IPS DF 6.9 (cell line): ENCODE measurements around the gene COQ10A.
"Not testable (repeated sequence)": the region's sequence is repeated elsewhere in the genome, so short reads cannot be mapped to it uniquely, and the experiment has no call there.

Experiments
- DNase-seq: peaks from one replicate; pipeline ENCODE4 v3.0.0-alpha.2; 2013; ENCODE audit warnings: low read depth, low spot score
- H3K27ac ChIP-seq: one replicate; pipeline ENCODE4 v1.5.1; 2013; ENCODE audit warnings: low read length, control low read depth
- H3K27me3 ChIP-seq: 2 replicates; pipeline ENCODE4 v1.6.1; 2013; ENCODE audit warnings: mild to moderate bottlenecking, low read length; ENCODE audit not compliant: control insufficient read depth, insufficient read depth
- H3K36me3 ChIP-seq: 2 replicates; pipeline ENCODE4 v1.6.1; 2013; ENCODE audit warnings: low read length; ENCODE audit not compliant: control insufficient read depth, insufficient read depth
- H3K4me1 ChIP-seq: 2 replicates; pipeline ENCODE4 v1.6.1; 2013; ENCODE audit warnings: low read length; ENCODE audit not compliant: control insufficient read depth, insufficient read depth
- H3K4me3 ChIP-seq: 2 replicates; pipeline ENCODE4 v1.5.1; 2013; ENCODE audit warnings: mild to moderate bottlenecking, low read length
- H3K9me3 ChIP-seq: 2 replicates; pipeline ENCODE4 v1.6.1; 2013; ENCODE audit warnings: low read length, inconsistent platforms; ENCODE audit not compliant: control insufficient read depth, insufficient read depth
- WGBS: extraction: QIAGEN DNeasy Blood & Tissue Kit; methylation state at CpG from one replicate; pipeline ENCODE4 v1.1.7; 2013; ENCODE audit warnings: mixed read lengths, missing lambda C conversion rate; ENCODE audit not compliant: insufficient read length, insufficient coverage; 5-methylcytosine and 5-hydroxymethylcytosine counted together

Gene COQ10A

GRCh38 chr12:56258068-56258819 is 8.5 kb upstream of the COQ10A start, which contains the start of gene ANKRD52:
ANKRD52 (minus strand) TSS chr12:56258384; CDS start chr12:56258269, 115 bp downstream.
- DNase-seq, result peak; percentile 45
- no CpG with 5 or more reads among the region's 78 CpGs for WGBS
- 0 out of 2 replicates have a peak, but pooled peaks cover 4% of the 10 kb centered on the region for H3K4me1 ChIP-seq

GRCh38 chr12:56258820-56259183 is 7.9 kb upstream of the COQ10A start:
- DNase-seq, result no peak
- WGBS, result no CpG with 5 or more reads among the region's 9 CpGs
- no peaks in the 10 kb centered on the region for H3K27me3 ChIP-seq
- no peaks in the 10 kb centered on the region for H3K9me3 ChIP-seq
- 0 out of 2 replicates have a peak, but pooled peaks cover 4% of the 10 kb centered on the region for H3K4me1 ChIP-seq
- no peak overlapping the region for H3K27ac ChIP-seq
- H3K4me3 ChIP-seq, result peak overlapping the region; percentile 97
- peaks cover 10% of the 10 kb centered on the region for H3K36me3 ChIP-seq

More at GRCh38 chr12:56258068-56258819, 8.5 kb upstream of the COQ10A start, which contains the start of gene ANKRD52:
- Histone ChIP-seq H3K27ac (no peak within 1 kb of the TSS), H3K9me3 (no peaks in the 10 kb centered on the region), H3K4me3 (peak within 1 kb of the TSS; percentile 97), H3K36me3 (peaks cover 10% of the 10 kb centered on the region), H3K27me3 (no peaks in the 10 kb centered on the region)

- Histone ChIP-seq H3K27me3 (no peaks in the 10 kb centered on the region), H3K27ac (no peak overlapping the region), H3K4me3 (no peak overlapping the region), H3K9me3 (no peaks in the 10 kb centered on the region), H3K36me3 (peaks cover 4% of the 10 kb centered on the region), H3K4me1 (0 out of 2 replicates have a peak, but pooled peaks cover 4% of the 10 kb centered on the region)
- no peak for DNase-seq
- no CpG with 5 or more reads among the region's 8 CpGs for whole genome bisulfite sequencing
Measured at GRCh38 chr12:56260380-56260779, 6.4 kb upstream of the COQ10A start.

- Histone ChIP-seq H3K4me3 (no peak overlapping the region), H3K27me3 (no peaks in the 10 kb centered on the region), H3K27ac (no peak overlapping the region), H3K4me1 (0 out of 2 replicates have a peak, but pooled peaks cover 4% of the 10 kb centered on the region), H3K36me3 (no peaks in the 10 kb centered on the region), H3K9me3 (no peaks in the 10 kb centered on the region)
- no CpG with 5 or more reads among the region's 3 CpGs for WGBS
- DNase-seq, result no peak
Measured at GRCh38 chr12:56260921-56261320, 5.8 kb upstream of the COQ10A start.

GRCh38 chr12:56261503-56262232 is 5.1 kb upstream of the COQ10A start:
- Histone ChIP-seq H3K27ac (no peak overlapping the region), H3K4me1 (0 out of 2 replicates have a peak, but pooled peaks cover under 1% of the 10 kb centered on the region), H3K9me3 (no peaks in the 10 kb centered on the region), H3K4me3 (no peak overlapping the region), H3K27me3 (no peaks in the 10 kb centered on the region), H3K36me3 (no peaks in the 10 kb centered on the region)
- no CpG with 5 or more reads among the region's 5 CpGs for WGBS
- DNase-seq, result no peak

GRCh38 chr12:56262955-56263354 is 3.8 kb upstream of the COQ10A start:
- H3K9me3 ChIP-seq, H3K27ac ChIP-seq, DNase-seq, H3K36me3 ChIP-seq, H3K27me3 ChIP-seq, H3K4me1 ChIP-seq, H3K4me3 ChIP-seq: not testable (repeated sequence)
- WGBS, result no CpG with 5 or more reads among the region's 7 CpGs

- H3K9me3 ChIP-seq, H3K36me3 ChIP-seq, DNase-seq, H3K27me3 ChIP-seq, H3K27ac ChIP-seq, H3K4me1 ChIP-seq: not testable (repeated sequence)
- no CpG with 5 or more reads among the region's 16 CpGs for WGBS
- peak overlapping the region; percentile 46; the same call in 1 of the 2 replicates for H3K4me3 ChIP-seq
Measured at GRCh38 chr12:56266068-56266692, 562 bp upstream of the COQ10A start.

- whole genome bisulfite sequencing, result no CpG with 5 or more reads among the region's 21 CpGs
- DNase-seq, result no peak
- Histone ChIP-seq H3K27ac (no peak overlapping the region), H3K4me3 (peak overlapping the region; percentile 46; the same call in 1 of the 2 replicates), H3K27me3 (no peaks in the 10 kb centered on the region), H3K36me3 (peaks cover 2% of the 10 kb centered on the region; the same call in 1 of the 2 replicates), H3K4me1 (no peaks in the 10 kb centered on the region), H3K9me3 (no peaks in the 10 kb centered on the region)
Measured at GRCh38 chr12:56267443-56268071, 815 bp downstream of the COQ10A start.

- Histone ChIP-seq H3K27me3 (no peaks in the 10 kb centered on the region), H3K36me3 (peaks cover 22% of the 10 kb centered on the region), H3K9me3 (no peaks in the 10 kb centered on the region; the same call in 1 of the 2 replicates), H3K4me3 (no peak overlapping the region), H3K4me1 (no peaks in the 10 kb centered on the region), H3K27ac (no peak overlapping the region)
- WGBS, result no CpG with 5 or more reads among the region's 1 CpG
- no peak for DNase-seq
Measured at GRCh38 chr12:56271031-56271430, 4.3 kb downstream of the COQ10A start.

- not testable (repeated sequence) for H3K27ac ChIP-seq, H3K27me3 ChIP-seq, DNase-seq, H3K9me3 ChIP-seq, H3K4me3 ChIP-seq, H3K4me1 ChIP-seq
- peaks cover 22% of the 10 kb centered on the region for H3K36me3 ChIP-seq
- WGBS, result no CpG with 5 or more reads among the region's 2 CpGs
Measured at GRCh38 chr12:56272468-56272867, 5.7 kb downstream of the COQ10A start.
